NCI-H2196 (cell line): ENCODE results near the gene GIT2.
A peak's percentile ranks its signal among the peaks of the same experiment; 100 is the strongest.
"Not testable (repeated sequence)": the region's sequence is repeated elsewhere in the genome, so short reads cannot be mapped to it uniquely, and the experiment has no call there.

Source experiments
- DNase-seq: peaks from one replicate; lab custom pipeline; 2025; ENCODE audit not compliant: unreplicated experiment; lab: John Stamatoyannopoulos, UW

The GIT2 gene

GRCh38 chr12:109925185-109925840 is 70.9 kb downstream of the GIT2 start:
- DNase-seq = no peak

GRCh38 chr12:109923481-109924245 is 72.5 kb downstream of the GIT2 start:
- no peak for DNase-seq

- DNase-seq = no peak
These were observed 73.1 kb downstream of the GIT2 start for GRCh38 chr12:109923038-109923437.

GRCh38 chr12:109921982-109922381 is 74.2 kb downstream of the GIT2 start:
- no peak for DNase-seq

GRCh38 chr12:109920261-109920780 is 75.8 kb downstream of the GIT2 start:
- no peak for DNase-seq

GRCh38 chr12:109919456-109919855 is 76.7 kb downstream of the GIT2 start:
- DNase-seq = no peak

- no peak for DNase-seq
These were observed 80.1 kb downstream of the GIT2 start for GRCh38 chr12:109916045-109916444.

GRCh38 chr12:109915171-109916040 is 80.8 kb downstream of the GIT2 start:
- no peak for DNase-seq

GRCh38 chr12:109914461-109914860 is 81.7 kb downstream of the GIT2 start:
- DNase-seq = no peak

- no peak for DNase-seq
These were observed 83.3 kb downstream of the GIT2 start for GRCh38 chr12:109912855-109913321.

- no peak for DNase-seq
These were observed 85.2 kb downstream of the GIT2 start for GRCh38 chr12:109910969-109911348.

GRCh38 chr12:109910254-109910968 is 85.8 kb downstream of the GIT2 start:
- no peak for DNase-seq

- no peak for DNase-seq
These were observed 90.9 kb downstream of the GIT2 start for GRCh38 chr12:109905301-109905700.

- DNase-seq = no peak
These were observed 93.2 kb downstream of the GIT2 start for GRCh38 chr12:109902891-109903418.

- DNase-seq = peak; percentile 29
These were observed 95.2 kb downstream of the GIT2 start for GRCh38 chr12:109900752-109901580.

GRCh38 chr12:109899783-109900751 is 96.1 kb downstream of the GIT2 start, which contains the start of gene TCHP:
TCHP (plus strand) TSS chr12:109900274; CDS start chr12:109903027, 2,753 bp downstream.
- DNase-seq = peak; percentile 79

- DNase-seq = not testable (repeated sequence)
These were observed 96.8 kb downstream of the GIT2 start for GRCh38 chr12:109899345-109899744.

- no peak for DNase-seq
These were observed 99.1 kb downstream of the GIT2 start for GRCh38 chr12:109897029-109897428.
